ENCODE results near the gene PLEKHB2.
A peak's percentile ranks its signal among the peaks of the same experiment; 100 is the strongest.
"Not testable (repeated sequence)": the region's sequence is repeated elsewhere in the genome, so short reads cannot be mapped to it uniquely, and the experiment has no call there.

The PLEKHB2 gene

GRCh38 chr2:131143803-131144202, 38.7 kb downstream of the PLEKHB2 start:
- no peak for DNase-seq (ENCODE audit: low read depth)

DNA sequence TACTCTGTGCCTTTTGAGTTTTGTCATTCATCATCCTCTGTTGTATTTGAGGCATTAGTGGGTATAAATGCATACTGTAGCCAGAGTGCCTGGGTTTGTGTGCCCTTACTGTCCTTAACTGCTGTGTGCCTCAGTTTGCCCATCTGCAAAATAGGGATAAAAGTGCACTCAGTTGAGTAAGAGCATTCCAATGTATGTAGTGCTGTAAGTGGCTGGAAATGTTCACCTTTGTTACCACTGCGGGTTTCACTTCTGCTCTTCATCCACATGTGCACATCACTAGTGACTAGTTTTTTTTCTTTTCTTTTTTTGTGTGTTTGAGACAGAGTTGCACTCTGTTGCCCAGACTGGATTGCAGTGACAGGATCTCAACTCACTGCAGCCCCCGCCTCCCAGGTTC, 39.9 kb downstream of the PLEKHB2 start:
- no peak for DNase-seq (ENCODE audit: low read depth)

- no peak for DNase-seq (ENCODE audit: low read depth)
These were observed 41.1 kb downstream of the PLEKHB2 start for GRCh38 chr2:131146231-131146630.

GRCh38 chr2:131146749-131147148, 41.6 kb downstream of the PLEKHB2 start:
- no peak for DNase-seq (ENCODE audit: low read depth)

DNA sequence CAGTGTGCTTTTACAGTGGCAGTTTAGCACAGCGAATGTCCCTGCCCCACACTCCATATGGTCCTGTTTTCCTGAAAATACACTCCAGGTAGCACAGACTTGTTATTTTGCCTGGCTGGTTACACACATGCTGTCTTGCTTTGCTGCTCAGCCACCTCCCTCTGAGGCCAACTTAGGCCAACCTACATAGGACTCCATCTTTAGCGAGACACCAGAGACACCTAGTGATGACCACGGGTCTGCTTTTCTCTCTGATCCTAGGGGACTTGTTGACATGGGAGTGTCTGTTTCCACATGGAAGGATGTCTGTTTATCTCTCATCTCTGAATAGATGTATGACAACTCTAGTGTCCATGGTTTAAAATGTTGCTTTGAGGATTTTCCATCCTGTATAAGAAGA, 43.3 kb downstream of the PLEKHB2 start:
- no peak for DNase-seq (ENCODE audit: low read depth)

- DNase-seq (ENCODE audit: low read depth) = not testable (repeated sequence)
These were observed 45.0 kb downstream of the PLEKHB2 start for GRCh38 chr2:131150109-131150508.

DNA sequence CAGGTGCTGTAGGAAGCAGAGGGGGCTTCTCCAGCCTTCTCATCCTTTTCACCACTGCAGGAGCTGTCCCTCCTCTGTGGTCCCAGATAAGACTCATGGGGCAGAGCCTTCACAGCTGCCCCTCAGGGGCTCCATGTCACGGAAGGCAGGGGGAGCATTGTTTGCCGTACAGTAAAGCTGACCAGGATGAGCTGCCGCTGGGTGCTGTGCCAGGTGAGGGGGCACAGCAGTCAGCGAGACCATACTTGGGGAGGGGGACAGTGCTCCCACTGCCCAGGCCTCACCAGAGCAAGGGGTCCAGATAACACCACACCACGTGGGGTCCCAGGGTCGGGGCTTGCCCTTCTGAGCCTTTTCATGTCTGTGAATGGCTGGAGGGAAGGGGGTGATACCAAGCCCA, 46.3 kb downstream of the PLEKHB2 start:
- DNase-seq (ENCODE audit: low read depth) = no peak

DNA sequence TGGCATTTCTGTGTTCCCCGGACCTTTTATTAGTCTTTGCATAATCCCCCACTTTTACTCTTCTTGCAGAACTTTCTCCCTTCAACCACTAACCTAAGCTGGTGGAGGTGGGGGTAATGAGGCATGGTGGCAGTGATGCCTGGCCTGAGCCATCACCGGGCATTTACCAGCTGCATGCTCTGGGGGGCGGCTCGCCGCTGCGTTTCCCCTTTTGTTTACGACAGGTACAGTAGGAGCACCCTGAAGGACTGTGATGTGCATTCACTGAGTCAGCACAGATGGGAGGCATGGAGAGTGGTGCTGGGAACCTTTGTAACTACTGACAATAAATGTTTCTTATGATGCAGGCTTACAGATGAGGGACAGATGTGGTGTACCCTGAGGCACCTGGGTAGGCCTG, 46.9 kb downstream of the PLEKHB2 start:
- DNase-seq (ENCODE audit: low read depth) = no peak

DNA sequence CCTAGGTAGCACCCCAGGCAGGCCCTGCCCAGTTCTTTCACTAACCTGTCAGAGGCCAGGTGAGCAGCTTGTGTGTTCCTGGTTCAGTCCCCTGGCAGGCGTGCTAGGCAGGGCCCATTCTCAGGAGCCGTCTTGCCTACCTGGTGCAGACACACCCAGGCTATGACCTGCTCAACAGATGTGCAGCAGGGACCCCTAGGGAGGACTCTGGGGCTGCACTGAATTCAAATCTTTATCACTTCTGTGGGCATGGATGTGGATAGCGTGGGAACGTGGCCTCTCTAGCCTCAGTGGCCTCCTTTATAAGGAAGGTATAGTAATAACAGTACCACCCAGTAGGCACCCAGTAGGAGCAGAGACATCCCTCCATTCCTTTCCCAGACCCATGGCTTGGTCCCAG, 48.4 kb downstream of the PLEKHB2 start:
- no peak for DNase-seq (ENCODE audit: low read depth)

DNA sequence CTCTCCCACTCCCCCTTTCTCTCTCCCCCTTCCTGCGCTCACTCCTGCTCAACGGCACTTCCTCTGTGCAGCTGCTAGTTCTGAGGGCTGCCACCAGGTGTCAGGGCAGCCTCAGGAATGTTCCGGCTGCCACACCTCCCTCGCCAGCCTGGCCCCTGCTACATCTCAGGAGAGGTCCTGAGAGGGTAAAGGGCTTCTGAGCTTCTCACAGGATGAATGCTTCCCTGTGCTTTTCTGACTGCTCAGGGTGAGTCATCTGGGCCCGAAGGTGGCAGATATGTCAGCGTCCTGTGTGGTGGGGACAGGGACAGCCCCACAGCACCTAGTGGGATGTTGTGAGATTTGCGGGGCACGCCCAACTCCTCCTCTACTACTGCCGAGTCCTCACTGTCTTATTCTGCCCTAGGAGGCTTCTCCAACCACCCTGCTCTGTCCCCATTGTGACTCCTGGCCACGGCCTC, 49.0 kb downstream of the PLEKHB2 start:
- DNase-seq (ENCODE audit: low read depth) = peak; percentile 67

DNA sequence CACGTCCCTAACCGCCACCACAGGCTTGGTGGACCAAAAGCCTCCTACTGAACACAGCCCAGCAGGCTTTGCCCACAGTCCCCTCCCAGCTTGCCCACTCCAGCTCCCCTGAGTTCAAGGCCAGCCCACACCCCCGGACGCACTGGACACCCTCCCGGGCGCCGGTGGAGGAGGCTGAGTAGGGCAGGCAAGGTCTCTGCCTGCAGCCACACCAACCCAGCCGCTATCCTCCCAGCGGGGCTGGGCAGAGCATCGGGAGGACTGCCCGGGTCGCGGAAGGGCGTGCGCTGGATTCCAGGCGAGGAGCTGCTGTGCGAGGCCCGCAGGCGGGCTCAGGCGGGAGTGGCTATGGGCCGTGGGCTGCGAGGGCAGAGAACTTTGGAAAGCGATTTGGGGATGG, 49.5 kb downstream of the PLEKHB2 start:
- no peak for DNase-seq (ENCODE audit: low read depth)

DNA sequence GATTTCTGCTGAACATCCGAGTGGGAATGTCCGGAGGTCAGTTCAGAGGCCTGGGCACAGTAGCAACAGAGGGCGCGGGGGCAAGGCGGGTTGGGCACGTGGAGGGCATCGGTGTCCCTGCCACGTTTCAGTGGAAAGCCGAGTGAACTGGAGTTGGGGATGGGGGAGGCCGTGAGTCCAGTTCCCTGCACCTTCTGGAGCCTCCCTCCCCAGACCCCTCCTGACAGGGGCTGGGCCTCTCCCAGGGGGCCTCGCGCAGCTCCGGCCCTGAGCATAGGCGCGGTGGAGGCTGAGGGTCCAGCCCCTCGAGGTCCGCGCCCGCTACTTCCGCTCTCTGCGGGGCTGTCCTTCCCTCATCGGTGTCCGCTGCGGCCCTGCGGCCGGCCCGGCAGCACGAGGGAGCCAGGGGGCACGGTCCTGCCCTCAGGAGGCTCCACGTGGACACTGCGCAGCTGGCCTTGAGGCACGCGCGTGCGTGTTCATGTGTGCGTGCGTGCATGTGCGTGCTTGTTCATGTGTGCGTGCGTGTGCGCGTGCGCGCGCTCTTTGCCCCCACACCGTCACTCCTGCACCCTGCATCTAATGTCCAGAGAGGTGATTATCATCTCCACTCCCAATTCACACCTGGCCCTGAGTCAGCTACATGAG, 50.2 kb downstream of the PLEKHB2 start:
- DNase-seq (ENCODE audit: low read depth) = no peak

DNA sequence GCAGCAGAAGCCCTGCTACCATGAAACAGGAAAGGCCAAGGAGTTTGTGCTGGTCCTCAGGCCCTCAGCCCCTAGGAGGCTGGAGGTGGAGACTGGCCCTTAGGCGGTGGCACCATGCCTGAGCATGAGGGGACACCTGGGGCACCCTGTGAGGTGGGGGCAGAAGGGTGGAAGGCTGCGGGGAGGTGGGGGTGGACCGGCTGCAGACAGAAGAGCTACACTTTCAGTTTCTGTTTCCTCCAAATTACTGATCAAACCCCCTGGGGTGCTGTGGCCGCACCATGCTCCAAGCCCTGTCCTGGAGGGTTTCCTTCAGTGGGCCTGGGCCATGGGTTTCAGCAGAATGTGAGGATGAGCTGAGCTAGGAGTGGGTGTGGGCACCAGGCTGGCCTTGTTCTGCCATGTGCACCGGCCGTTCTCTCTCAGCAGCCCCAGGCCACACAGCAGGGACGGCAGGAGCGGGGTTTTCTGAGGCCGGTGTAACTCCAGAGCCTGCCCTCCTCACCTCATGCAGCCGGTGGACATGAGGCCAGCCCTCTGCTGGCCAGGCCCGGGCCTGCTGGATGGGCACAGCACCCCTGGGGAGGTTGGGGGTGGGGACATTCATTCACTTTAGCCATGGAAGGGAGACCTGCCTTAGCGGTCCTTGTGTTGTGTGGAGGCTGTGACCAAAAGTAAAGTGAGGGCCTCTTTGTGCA, 51.5 kb downstream of the PLEKHB2 start:
- peak; percentile 13 for DNase-seq (ENCODE audit: low read depth)

GRCh38 chr2:131165562-131165961, 60.4 kb downstream of the PLEKHB2 start:
- not testable (repeated sequence) for DNase-seq (ENCODE audit: low read depth)

- no peak for DNase-seq (ENCODE audit: low read depth)
These were observed 63.4 kb downstream of the PLEKHB2 start for GRCh38 chr2:131168538-131168937.

GRCh38 chr2:131178050-131178449, 72.9 kb downstream of the PLEKHB2 start:
- DNase-seq (ENCODE audit: low read depth) = not testable (repeated sequence)

DNA sequence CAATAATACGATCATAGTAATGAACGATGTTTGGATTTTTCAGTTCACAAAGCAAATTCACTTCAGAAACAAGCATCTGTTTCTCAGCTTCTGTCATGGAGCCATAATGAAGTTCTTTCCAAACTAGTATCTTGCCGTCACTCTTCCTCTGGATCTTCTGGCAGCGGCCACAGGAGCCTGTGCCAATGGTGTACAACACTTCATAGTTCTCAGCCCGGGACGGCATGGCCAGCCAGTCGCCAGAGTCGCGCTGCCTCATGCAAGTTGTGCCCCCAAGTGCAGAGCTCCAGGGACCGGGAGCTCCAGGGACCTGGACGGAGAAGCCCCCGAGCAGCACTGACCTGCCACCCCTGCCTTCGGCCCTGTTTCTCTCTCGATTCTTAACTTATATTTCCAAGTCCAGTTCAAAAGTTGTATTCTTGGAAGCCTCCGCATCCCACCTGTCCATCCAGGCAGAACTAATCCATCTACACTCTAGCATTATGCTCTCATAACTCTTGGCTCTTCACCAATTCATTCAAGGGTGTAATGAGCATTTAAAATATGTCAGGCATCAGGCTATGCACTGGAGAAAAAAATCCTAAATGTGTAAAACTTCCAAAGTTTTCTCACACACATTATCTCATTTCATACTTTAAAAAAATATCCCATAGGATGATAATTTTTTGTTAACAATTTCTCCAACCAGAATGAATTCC, 73.7 kb downstream of the PLEKHB2 start:
- DNase-seq (ENCODE audit: low read depth) = not testable (repeated sequence)

- DNase-seq (ENCODE audit: low read depth) = not testable (repeated sequence)
These were observed 76.3 kb downstream of the PLEKHB2 start for GRCh38 chr2:131181451-131181850.

DNA sequence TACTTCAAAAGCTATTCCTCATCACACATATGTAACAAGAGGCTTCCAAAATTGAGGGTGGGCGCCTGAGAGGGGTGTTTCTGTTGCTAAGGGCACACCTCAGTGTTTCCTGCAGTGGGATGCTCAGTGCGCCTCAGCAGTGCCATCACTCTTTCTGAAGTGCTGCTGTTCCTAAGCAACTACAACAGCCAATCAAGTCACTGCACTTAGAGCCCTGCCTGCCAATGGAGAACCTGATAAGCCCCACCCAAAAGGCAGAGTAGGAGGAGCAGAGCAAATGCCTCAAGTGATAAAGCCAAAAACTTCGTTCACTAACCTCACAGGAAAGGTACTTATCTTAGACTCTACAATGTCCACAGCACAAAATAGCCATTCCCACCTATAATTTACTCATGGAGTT, 88.3 kb downstream of the PLEKHB2 start:
- DNase-seq (ENCODE audit: low read depth) = not testable (repeated sequence)

GRCh38 chr2:131196186-131196585, 91.0 kb downstream of the PLEKHB2 start:
- DNase-seq (ENCODE audit: low read depth) = not testable (repeated sequence)
